Breast epithelium (tissue), 4 donors: ENCODE results near the gene PCMT1. TPM values are rescaled to one million over a fixed set of nuclear protein-coding genes. Genes with fewer than 3 reads are reported as not detected.

Experiments used
- DNase-seq, 2 donors: peaks; one replicate each; pipeline ENCODE4 v3.0.0-alpha.2; 2019; ENCODE audit warnings: low spot score in 2 of 2
- H3K27ac ChIP-seq, 2 donors: fragments of 200-600 bp; sonication (generic) in 1 of 2; one replicate each; pipeline ENCODE4 v1.5.1; 2016 to 2019; ENCODE audit warnings: mild to moderate bottlenecking in 1 of 2
- H3K27me3 ChIP-seq, 2 donors: fragments of 200-600 bp; sonication (generic) in 1 of 2; one replicate each; pipeline versions ENCODE4 v1.5.1 to v1.6.0; 2017 to 2019; ENCODE audit warnings: control low read depth in 1 of 2, mild to moderate bottlenecking in 1 of 2
- H3K36me3 ChIP-seq: fragments of 200-600 bp; one replicate; pipeline ENCODE4 v1.5.1; 2019
- H3K4me1 ChIP-seq, 2 donors: fragments of 200-600 bp; sonication (generic); one replicate each; pipeline ENCODE4 v1.5.1; 2016 to 2019; ENCODE audit warnings: control low read depth in 1 of 2
- H3K4me3 ChIP-seq, 3 donors: fragments of 200-600 bp; sonication (generic); 1 replicate in 2 of 3; 2 replicates in 1 of 3; pipeline ENCODE4 v1.5.1; 2016 to 2019; ENCODE audit warnings: mild to moderate bottlenecking in 3 of 3, moderate library complexity in 2 of 3
- H3K9me3 ChIP-seq, 2 donors: fragments of 200-600 bp; sonication (generic) in 1 of 2; one replicate each; pipeline ENCODE4 v1.5.1; 2016 to 2019; ENCODE audit warnings: control low read depth in 1 of 2
- POLR2A ChIP-seq: fragments of 450-650 bp; IDR thresholded peaks from one replicate; pipeline ENCODE4 v1.6.1; 2016; ENCODE audit warnings: antibody characterized with exemption, mild to moderate bottlenecking, moderate library complexity
- POLR2AphosphoS5 ChIP-seq, 3 donors: sonication (generic); formaldehyde crosslinking; IDR thresholded peaks; one replicate each; pipeline ENCODE4 v1.6.1; 2017; ENCODE audit warnings: antibody characterized with exemption in 3 of 3
- intact Hi-C: fragments of 100-400 bp; cut with DNase I; formaldehyde crosslinking; loops from one replicate; pipeline ENCODE4 v1.15.1; 2023; ENCODE audit warnings: low total_unique reads
- total RNA-seq, 3 donors: library from RNA; depleted of rRNA; stranded (reverse); fragments of >200 nt; gene quantifications; one replicate each; pipeline ENCODE4 v1.1.0, GENCODE V29; 2016
- TF ChIP-seq, protein P1 (sequence below), 3 donors: fragments of 450-650 bp; IDR thresholded peaks; one replicate each; pipeline ENCODE4 v1.5.1; 2016 to 2017; ENCODE audit warnings: antibody characterized with exemption in 3 of 3, mild to moderate bottlenecking in 3 of 3, moderate library complexity in 3 of 3

Gene PCMT1
- total RNA-seq, 3 donors from 2014 or later: 111 to 148 (median 121) TPM

DNA sequence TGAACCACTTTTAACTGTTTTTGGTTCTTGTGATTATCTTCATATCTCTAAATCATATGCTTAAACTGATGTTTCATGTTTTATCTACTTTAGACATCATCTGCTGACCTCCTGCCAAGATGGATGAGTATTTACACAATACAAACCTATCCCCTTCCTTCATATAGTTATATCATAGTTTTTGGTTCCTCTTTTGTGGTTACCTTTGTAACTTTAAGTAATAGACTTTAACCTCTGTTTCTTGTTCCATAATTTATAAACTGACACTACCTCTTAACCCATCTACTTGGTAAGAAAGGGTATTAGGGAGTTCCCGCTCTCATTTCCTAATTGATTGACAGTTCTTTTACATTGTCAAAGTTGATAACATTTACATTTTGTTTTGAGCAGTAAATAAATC is 11.9 kb downstream of the PCMT1 start:
- no peaks in the 10 kb centered on the region for H3K36me3 ChIP-seq
- H3K27me3 ChIP-seq: no peaks in the 10 kb centered on the region
- no peak overlapping the region for H3K27ac ChIP-seq
- DNase-seq: no peak
- peaks cover 0 to 4% of the 10 kb centered on the region in 2 donors for H3K9me3 ChIP-seq
- TF ChIP-seq, protein P1, sequence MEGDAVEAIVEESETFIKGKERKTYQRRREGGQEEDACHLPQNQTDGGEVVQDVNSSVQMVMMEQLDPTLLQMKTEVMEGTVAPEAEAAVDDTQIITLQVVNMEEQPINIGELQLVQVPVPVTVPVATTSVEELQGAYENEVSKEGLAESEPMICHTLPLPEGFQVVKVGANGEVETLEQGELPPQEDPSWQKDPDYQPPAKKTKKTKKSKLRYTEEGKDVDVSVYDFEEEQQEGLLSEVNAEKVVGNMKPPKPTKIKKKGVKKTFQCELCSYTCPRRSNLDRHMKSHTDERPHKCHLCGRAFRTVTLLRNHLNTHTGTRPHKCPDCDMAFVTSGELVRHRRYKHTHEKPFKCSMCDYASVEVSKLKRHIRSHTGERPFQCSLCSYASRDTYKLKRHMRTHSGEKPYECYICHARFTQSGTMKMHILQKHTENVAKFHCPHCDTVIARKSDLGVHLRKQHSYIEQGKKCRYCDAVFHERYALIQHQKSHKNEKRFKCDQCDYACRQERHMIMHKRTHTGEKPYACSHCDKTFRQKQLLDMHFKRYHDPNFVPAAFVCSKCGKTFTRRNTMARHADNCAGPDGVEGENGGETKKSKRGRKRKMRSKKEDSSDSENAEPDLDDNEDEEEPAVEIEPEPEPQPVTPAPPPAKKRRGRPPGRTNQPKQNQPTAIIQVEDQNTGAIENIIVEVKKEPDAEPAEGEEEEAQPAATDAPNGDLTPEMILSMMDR (IDR thresholded peaks at IDR 0.05): no peak
- TF ChIP-seq POLR2AphosphoS5 (IDR thresholded peaks at IDR 0.05) (no peak), POLR2A (no peak)
- no peak overlapping the region for H3K4me3 ChIP-seq
- H3K4me1 ChIP-seq: no peaks in the 10 kb centered on the region
- intact Hi-C loops: no loop called here

DNA sequence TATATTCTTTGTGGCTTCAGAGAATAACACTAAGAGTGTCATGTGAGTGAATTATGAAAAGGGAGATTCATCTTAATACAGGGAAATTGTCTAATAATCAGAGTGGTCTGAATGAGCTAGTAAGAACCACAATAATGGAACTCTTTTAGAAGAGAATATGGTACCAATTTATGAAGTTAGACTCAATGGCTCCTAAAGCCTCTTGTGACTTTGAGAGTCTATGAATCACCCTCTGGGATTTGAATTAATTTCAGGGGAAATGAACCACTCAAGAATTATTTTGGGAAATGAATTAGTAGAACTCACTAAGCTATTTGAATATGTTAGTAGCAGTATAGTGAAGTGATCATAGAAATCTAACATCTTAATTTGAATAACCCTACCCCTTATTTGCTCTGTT is 14.3 kb downstream of the PCMT1 start:
- intact Hi-C loops: no loop called here
- no peak overlapping the region for H3K27ac ChIP-seq
- H3K4me3 ChIP-seq: no peak overlapping the region
- TF ChIP-seq POLR2AphosphoS5 (IDR thresholded peaks at IDR 0.05): no peak
- TF ChIP-seq, protein P1 (IDR thresholded peaks at IDR 0.05): no peak
- no peak for TF ChIP-seq POLR2A
- H3K9me3 ChIP-seq: peaks cover 0 to 4% of the 10 kb centered on the region in 2 donors
- no peak for DNase-seq
- H3K36me3 ChIP-seq: no peaks in the 10 kb centered on the region
- H3K4me1 ChIP-seq: no peaks in the 10 kb centered on the region
- no peaks in the 10 kb centered on the region for H3K27me3 ChIP-seq

DNA sequence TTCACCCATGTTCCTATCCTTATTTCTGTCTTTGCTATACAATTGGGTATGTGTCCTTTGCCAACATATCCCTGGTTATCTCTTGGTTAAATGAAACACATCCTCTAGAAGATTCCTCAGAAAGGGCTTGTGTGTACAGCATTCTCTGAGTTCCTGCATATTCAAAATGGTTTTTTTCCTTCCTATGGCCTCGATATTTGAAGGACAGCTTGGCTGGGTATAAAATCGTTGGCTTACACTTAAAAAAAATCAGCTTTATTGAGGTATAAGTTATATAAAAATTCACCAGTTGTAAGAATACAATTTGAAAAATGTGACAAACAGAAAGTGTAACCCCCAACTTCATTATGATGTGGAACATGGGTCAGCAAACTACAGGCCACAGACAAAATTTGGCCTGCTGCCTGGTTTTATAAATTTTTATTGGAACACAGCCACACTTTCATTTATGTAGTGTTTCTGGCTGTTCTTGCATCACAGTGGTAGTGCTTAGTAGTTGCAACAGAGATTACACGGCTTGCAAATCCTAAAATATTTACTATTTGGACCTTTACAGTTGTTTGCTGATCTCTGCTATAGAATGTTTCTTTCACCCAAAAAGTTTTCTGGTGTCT is 16.7 kb downstream of the PCMT1 start:
- peaks cover 0 to 4% of the 10 kb centered on the region in 2 donors for H3K9me3 ChIP-seq
- TF ChIP-seq POLR2A (no peak), POLR2AphosphoS5 (IDR thresholded peaks at IDR 0.05) (no peak)
- TF ChIP-seq, protein P1 (IDR thresholded peaks at IDR 0.05): no peak
- no peaks in the 10 kb centered on the region for H3K4me1 ChIP-seq
- H3K4me3 ChIP-seq: no peak overlapping the region
- H3K36me3 ChIP-seq: no peaks in the 10 kb centered on the region
- DNase-seq: no peak
- H3K27ac ChIP-seq: no peak overlapping the region
- no peaks in the 10 kb centered on the region for H3K27me3 ChIP-seq
- intact Hi-C loops: no loop called here

DNA sequence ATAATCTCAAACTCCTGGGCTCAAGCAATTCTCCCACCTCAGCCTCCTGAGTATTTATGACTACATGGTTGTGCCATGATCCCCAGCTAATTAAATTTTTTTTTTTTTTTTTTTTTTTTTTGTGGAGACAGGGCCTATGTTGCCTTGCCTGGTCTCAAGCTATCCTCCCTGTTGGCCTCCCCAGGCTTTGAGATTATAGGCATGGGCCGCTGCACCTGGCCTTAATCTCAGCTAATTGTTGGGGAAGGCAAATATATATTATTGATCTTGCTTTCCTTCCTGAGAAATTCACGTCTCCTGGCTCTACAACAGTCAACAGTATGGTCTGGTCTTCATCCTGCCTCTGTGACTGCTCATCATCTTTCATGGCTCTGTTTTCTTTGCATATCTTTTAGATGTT is 20.1 kb downstream of the PCMT1 start:
- Histone ChIP-seq H3K4me3 (no peak overlapping the region), H3K27ac (no peak overlapping the region), H3K27me3 (no peaks in the 10 kb centered on the region), H3K36me3 (no peaks in the 10 kb centered on the region), H3K4me1 (no peaks in the 10 kb centered on the region), H3K9me3 (peaks cover 0 to 4% of the 10 kb centered on the region in 2 donors)
- no peak for DNase-seq
- intact Hi-C loops: no loop called here
- TF ChIP-seq POLR2A (no peak), POLR2AphosphoS5 (IDR thresholded peaks at IDR 0.05) (no peak)
- TF ChIP-seq, protein P1 (IDR thresholded peaks at IDR 0.05): no peak

DNA sequence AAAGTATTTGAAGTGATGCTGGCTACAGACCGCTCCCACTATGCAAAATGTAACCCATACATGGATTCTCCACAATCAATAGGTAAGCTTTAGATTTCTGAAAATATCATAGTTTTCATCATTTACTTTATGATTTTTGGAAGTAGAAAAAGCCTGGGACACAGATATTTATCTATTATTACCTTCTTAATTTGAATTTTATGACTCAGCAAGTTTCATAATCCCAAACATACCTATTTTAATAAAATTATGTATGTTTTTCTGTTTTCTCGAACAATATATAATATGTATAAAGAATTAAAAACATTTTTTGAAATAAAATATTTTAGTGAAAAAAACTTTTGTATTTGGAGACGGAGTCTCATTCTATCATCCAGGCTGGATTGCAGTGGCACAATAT is 21.6 kb downstream of the PCMT1 start:
- H3K27me3 ChIP-seq: no peaks in the 10 kb centered on the region
- H3K36me3 ChIP-seq: no peaks in the 10 kb centered on the region
- peaks cover 0 to 3% of the 10 kb centered on the region in 2 donors for H3K9me3 ChIP-seq
- intact Hi-C loops: no loop called here
- TF ChIP-seq POLR2A (no peak), POLR2AphosphoS5 (IDR thresholded peaks at IDR 0.05) (no peak)
- TF ChIP-seq, protein P1 (IDR thresholded peaks at IDR 0.05): no peak
- H3K27ac ChIP-seq: no peak overlapping the region
- no peaks in the 10 kb centered on the region for H3K4me1 ChIP-seq
- no peak overlapping the region for H3K4me3 ChIP-seq
- no peak for DNase-seq
